ENCODE results near the gene ITGAE.

DNA sequence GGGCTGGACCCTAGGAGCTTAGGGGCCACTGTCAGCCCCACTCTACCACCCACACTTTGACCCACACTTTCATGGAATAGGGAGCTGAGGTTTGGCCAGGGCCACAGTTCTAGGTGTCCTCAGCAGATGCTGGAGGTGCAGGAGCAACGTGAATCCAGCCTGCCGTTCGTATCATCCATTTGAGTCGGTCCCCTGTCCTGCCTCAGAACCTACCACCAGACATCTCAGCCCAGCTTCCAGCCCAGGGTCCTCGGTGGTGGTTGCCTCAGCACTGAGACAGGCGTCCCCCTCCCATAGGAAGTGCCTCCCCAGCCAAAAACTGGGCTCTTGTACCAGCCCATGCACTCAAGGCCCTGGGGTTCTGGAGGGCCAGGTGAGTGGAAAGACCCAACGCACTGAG lies 359 bp upstream of the ITGAE start:
- TF ChIP-seq, protein P1, sequence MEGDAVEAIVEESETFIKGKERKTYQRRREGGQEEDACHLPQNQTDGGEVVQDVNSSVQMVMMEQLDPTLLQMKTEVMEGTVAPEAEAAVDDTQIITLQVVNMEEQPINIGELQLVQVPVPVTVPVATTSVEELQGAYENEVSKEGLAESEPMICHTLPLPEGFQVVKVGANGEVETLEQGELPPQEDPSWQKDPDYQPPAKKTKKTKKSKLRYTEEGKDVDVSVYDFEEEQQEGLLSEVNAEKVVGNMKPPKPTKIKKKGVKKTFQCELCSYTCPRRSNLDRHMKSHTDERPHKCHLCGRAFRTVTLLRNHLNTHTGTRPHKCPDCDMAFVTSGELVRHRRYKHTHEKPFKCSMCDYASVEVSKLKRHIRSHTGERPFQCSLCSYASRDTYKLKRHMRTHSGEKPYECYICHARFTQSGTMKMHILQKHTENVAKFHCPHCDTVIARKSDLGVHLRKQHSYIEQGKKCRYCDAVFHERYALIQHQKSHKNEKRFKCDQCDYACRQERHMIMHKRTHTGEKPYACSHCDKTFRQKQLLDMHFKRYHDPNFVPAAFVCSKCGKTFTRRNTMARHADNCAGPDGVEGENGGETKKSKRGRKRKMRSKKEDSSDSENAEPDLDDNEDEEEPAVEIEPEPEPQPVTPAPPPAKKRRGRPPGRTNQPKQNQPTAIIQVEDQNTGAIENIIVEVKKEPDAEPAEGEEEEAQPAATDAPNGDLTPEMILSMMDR (IDR thresholded peaks at IDR 0.05) = no peak
- no peak for TF ChIP-seq POLR2A (IDR thresholded peaks at IDR 0.05)
